ENCODE results near the gene WNT16. TPM values are rescaled to one million over a fixed set of nuclear protein-coding genes. Genes with fewer than 3 reads are reported as not detected.
"Not testable (repeated sequence)": the region's sequence is repeated elsewhere in the genome, so short reads cannot be mapped to it uniquely, and the experiment has no call there.

The WNT16 gene
- total RNA-seq, 1 donor from 2014 or later: not detected

DNA sequence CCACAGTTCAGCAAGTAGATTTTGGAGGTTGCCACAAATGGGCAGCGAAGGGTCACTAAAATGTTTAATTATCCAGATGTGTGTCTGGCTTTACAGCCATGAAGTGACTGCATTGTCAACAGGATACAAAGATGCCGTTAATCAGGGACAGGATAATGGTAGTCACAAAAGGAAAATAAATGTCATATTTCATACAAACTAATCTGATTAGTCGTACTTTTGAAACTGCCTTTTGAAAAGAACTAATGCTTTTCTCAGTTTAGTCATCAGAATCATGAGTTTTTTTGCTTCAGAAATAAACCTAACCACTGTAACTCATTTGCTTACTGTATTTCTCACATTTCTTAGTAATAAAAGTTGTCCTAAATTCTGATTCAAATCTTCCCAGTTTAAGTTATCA, 22.2 kb upstream of the WNT16 start:
- H3K27me3 Mint-ChIP-seq (ENCODE audit: unreplicated experiment): no peaks in the 10 kb centered on the region
- H3K27ac Mint-ChIP-seq (ENCODE audit: unreplicated experiment): no peak overlapping the region
- H3K36me3 Mint-ChIP-seq (ENCODE audit: unreplicated experiment): no peaks in the 10 kb centered on the region
- TF ChIP-seq, protein P1, sequence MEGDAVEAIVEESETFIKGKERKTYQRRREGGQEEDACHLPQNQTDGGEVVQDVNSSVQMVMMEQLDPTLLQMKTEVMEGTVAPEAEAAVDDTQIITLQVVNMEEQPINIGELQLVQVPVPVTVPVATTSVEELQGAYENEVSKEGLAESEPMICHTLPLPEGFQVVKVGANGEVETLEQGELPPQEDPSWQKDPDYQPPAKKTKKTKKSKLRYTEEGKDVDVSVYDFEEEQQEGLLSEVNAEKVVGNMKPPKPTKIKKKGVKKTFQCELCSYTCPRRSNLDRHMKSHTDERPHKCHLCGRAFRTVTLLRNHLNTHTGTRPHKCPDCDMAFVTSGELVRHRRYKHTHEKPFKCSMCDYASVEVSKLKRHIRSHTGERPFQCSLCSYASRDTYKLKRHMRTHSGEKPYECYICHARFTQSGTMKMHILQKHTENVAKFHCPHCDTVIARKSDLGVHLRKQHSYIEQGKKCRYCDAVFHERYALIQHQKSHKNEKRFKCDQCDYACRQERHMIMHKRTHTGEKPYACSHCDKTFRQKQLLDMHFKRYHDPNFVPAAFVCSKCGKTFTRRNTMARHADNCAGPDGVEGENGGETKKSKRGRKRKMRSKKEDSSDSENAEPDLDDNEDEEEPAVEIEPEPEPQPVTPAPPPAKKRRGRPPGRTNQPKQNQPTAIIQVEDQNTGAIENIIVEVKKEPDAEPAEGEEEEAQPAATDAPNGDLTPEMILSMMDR (IDR thresholded peaks at IDR 0.05; ENCODE audit: partially characterized antibody, unreplicated experiment): no peak
- peaks cover 1% of the 10 kb centered on the region for H3K9me3 Mint-ChIP-seq (ENCODE audit: unreplicated experiment)
- H3K4me3 Mint-ChIP-seq (ENCODE audit: unreplicated experiment): no peak overlapping the region
- no peak for DNase-seq
- no peaks in the 10 kb centered on the region for H3K4me1 Mint-ChIP-seq (ENCODE audit: low read depth, unreplicated experiment)

DNA sequence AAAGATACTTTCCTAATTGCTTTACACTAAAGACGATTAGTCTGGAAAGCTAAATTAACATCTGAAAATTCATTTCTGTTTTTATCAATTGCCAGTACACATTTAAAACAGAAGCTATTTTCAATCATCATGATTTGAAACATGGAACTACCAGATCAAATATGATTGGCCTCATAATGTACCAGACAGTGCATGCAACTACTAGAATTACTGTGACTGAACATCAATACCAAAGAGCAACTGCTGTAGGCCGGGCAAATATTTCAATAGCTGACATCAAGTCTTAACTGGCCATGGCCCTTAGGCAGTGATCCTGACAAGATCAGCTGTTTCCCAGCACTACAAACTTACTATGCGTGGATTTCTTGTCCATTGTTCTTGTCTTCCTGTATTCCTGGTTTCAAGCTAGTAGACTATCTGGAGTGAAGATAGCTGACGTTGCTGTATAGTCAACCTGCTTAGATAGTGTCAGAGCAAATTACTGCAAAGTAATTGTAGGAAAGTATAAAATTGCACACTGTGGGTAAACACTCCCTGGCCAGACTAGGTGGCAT, 21.7 kb upstream of the WNT16 start:
- TF ChIP-seq, protein P1 (IDR thresholded peaks at IDR 0.05; ENCODE audit: partially characterized antibody, unreplicated experiment): no peak
- peaks cover 1% of the 10 kb centered on the region for H3K9me3 Mint-ChIP-seq (ENCODE audit: unreplicated experiment)
- no peak overlapping the region for H3K4me3 Mint-ChIP-seq (ENCODE audit: unreplicated experiment)
- H3K4me1 Mint-ChIP-seq (ENCODE audit: low read depth, unreplicated experiment): no peaks in the 10 kb centered on the region
- no peaks in the 10 kb centered on the region for H3K36me3 Mint-ChIP-seq (ENCODE audit: unreplicated experiment)
- H3K27ac Mint-ChIP-seq (ENCODE audit: unreplicated experiment): no peak overlapping the region
- H3K27me3 Mint-ChIP-seq (ENCODE audit: unreplicated experiment): no peaks in the 10 kb centered on the region
- no peak for DNase-seq

DNA sequence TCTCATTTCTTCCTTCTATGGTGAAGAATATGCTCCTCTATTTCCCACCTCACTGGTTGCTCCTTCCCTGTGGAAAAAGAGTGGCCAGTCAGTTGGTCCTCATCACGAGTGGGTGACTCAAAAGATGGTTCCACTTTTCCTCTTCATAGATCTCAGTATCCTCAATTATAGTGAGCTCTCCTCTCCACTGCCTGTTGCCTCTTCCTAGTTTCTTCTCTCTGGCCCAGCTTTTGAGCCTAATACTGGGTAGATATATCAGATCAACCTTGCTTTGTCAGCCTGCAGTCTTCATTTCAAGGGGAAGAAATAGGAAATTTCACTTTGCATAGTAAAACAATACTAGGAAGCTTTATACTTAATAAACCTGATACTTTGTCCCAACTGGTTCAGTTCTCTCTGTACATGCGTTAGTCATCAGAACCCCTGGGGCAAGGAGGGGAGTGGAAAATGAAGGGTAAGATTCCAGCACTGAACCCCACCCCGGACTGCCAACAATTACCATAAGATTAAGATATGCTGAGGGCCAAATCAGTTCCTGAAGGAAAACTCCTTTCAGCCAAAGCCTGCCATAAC, 15.5 kb upstream of the WNT16 start:
- TF ChIP-seq, protein P1 (IDR thresholded peaks at IDR 0.05; ENCODE audit: partially characterized antibody, unreplicated experiment): no peak
- H3K27ac Mint-ChIP-seq (ENCODE audit: unreplicated experiment): no peak overlapping the region
- no peak for DNase-seq
- H3K9me3 Mint-ChIP-seq (ENCODE audit: unreplicated experiment): peaks cover 3% of the 10 kb centered on the region
- H3K4me1 Mint-ChIP-seq (ENCODE audit: low read depth, unreplicated experiment): peaks cover 24% of the 10 kb centered on the region
- peaks cover 2% of the 10 kb centered on the region for H3K27me3 Mint-ChIP-seq (ENCODE audit: unreplicated experiment)
- no peak overlapping the region for H3K4me3 Mint-ChIP-seq (ENCODE audit: unreplicated experiment)
- peaks cover 4% of the 10 kb centered on the region for H3K36me3 Mint-ChIP-seq (ENCODE audit: unreplicated experiment)

DNA sequence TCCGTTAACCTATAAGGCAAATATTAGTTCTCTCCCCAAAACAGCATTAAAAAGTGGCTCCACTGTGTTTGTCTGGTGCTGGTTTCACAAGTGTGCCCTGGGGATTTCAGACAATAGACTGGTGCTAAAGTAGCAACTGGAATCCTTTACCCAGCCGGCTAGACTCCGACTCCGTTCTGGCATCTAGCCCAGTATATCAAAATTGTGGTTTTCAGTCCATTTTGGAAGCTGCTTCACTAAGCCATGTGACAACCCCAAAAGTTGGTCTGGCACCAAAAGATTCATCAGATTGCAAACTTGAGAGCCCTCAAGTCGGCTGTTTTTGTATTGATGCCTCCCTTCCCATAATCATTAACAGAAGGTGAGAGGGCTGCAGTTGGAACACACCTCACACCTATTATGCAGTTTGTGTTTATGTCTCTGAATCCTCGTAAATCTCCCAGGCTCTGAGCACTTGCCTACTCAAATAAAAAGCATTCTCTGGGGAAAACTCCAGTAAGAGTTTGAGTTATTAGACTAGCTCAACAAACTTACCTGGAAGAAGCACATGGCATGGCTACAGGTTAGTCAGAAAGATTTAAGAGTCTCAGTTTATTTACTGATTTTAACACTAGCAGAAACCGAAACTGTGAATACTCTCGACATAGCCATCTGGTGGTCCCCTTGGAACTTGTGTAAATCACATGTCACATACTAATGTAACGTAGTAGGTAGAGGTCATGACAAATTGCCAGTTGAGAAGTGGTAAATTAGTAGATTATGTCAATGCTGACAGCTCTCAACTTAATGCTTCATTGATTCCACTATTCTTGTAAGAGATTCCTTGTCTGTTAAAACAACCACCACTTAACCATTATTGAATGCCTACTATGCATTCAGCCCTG, 14.8 kb upstream of the WNT16 start:
- no peak for DNase-seq
- peaks cover 24% of the 10 kb centered on the region for H3K4me1 Mint-ChIP-seq (ENCODE audit: low read depth, unreplicated experiment)
- no peak overlapping the region for H3K4me3 Mint-ChIP-seq (ENCODE audit: unreplicated experiment)
- TF ChIP-seq, protein P1 (IDR thresholded peaks at IDR 0.05; ENCODE audit: partially characterized antibody, unreplicated experiment): no peak
- H3K9me3 Mint-ChIP-seq (ENCODE audit: unreplicated experiment): peaks cover 3% of the 10 kb centered on the region
- peaks cover 2% of the 10 kb centered on the region for H3K27me3 Mint-ChIP-seq (ENCODE audit: unreplicated experiment)
- no peak overlapping the region for H3K27ac Mint-ChIP-seq (ENCODE audit: unreplicated experiment)
- H3K36me3 Mint-ChIP-seq (ENCODE audit: unreplicated experiment): peaks cover 4% of the 10 kb centered on the region

DNA sequence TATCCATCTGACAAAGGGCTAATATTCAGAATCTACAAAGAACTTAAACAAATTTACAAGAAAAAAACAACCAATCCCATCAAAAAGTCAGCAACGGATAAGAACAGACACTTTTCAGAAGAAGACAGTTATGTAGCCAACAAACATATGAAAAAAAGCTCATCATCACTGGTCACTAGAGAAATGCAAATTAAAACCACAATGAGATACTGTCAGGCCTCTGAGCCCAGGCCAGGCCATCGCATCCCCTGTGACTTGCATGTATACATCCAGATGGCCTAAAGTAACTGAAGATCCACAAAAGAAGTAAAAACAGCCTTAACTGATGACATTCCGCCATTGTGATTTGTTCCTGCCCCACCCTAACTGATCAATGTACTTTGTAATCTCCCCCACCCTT, 13.6 kb upstream of the WNT16 start:
- DNase-seq; H3K36me3 Mint-ChIP-seq (ENCODE audit: unreplicated experiment); H3K4me3 Mint-ChIP-seq (ENCODE audit: unreplicated experiment); H3K27me3 Mint-ChIP-seq (ENCODE audit: unreplicated experiment); H3K9me3 Mint-ChIP-seq (ENCODE audit: unreplicated experiment): not testable (repeated sequence)
- peaks cover 29% of the 10 kb centered on the region for H3K4me1 Mint-ChIP-seq (ENCODE audit: low read depth, unreplicated experiment)
- peak overlapping the region; percentile 36 for H3K27ac Mint-ChIP-seq (ENCODE audit: unreplicated experiment)
